Lower lobe of right lung (tissue), 2 donors: ENCODE results near the gene VSIG2. TPM values are rescaled to one million over a fixed set of nuclear protein-coding genes. Genes with fewer than 3 reads are reported as not detected.

ENCODE experiments used
- ATAC-seq, 2 donors: fragments of 200-7000 bp; cut with Tn5 transposase; one replicate each; pipeline ENCODE4 v1.9.1; 2020 to 2022; ENCODE audit warnings: mild to moderate bottlenecking in 2 of 2, moderate library complexity in 2 of 2
- DNase-seq: peaks from one replicate; pipeline ENCODE4 v3.0.0-alpha.2; 2020
- H3K27ac ChIP-seq: fragments of 200-600 bp; one replicate; pipeline ENCODE4 v1.8.0; 2022
- H3K27me3 ChIP-seq: fragments of 200-600 bp; one replicate; pipeline ENCODE4 v1.8.0; 2022; ENCODE audit warnings: low read depth
- H3K36me3 ChIP-seq: fragments of 200-600 bp; one replicate; pipeline ENCODE4 v1.8.0; 2022; ENCODE audit warnings: mild to moderate bottlenecking
- H3K4me1 ChIP-seq: fragments of 200-600 bp; one replicate; pipeline ENCODE4 v1.8.0; 2022
- H3K4me3 ChIP-seq: fragments of 200-600 bp; one replicate; pipeline ENCODE4 v1.8.0; 2022; ENCODE audit warnings: mild to moderate bottlenecking
- H3K9me3 ChIP-seq: fragments of 200-600 bp; one replicate; pipeline ENCODE4 v1.8.0; 2022
- CTCF ChIP-seq: fragments of 200-600 bp; IDR thresholded peaks from one replicate; pipeline ENCODE4 v1.8.0; 2022; ENCODE audit warnings: antibody characterized with exemption, mild to moderate bottlenecking
- intact Hi-C: fragments of 100-400 bp; cut with DNase I; formaldehyde crosslinking; loops from one replicate; pipeline ENCODE4 v1.11.0; 2022
- total RNA-seq: library from RNA; stranded (reverse); fragmentation: NEBNext Ultra II Directional; extraction: Animal tissue kit (Norgen Biotek cat#: 25700); gene quantifications from one replicate; pipeline ENCODE4 v1.2.1, GENCODE V29; 2021
- donor health status: DM: no; HTN: yes; CAD: no; lungs with severe emphysema.

VSIG2 gene
- total RNA-seq, 1 donor from 2014 or later = 30.5 TPM

- TF ChIP-seq CTCF = no peak
- Histone ChIP-seq H3K36me3 (no peaks in the 10 kb centered on the region), H3K4me1 (peaks cover 27% of the 10 kb centered on the region), H3K27ac (no peak overlapping the region), H3K4me3 (no peak overlapping the region), H3K9me3 (no peaks in the 10 kb centered on the region), H3K27me3 (no peaks in the 10 kb centered on the region)
- no peak for DNase-seq
- no peak for ATAC-seq
- intact Hi-C loops = no loop called here
These were observed 22.5 kb downstream of the VSIG2 start for GRCh38 chr11:124729571-124729970.

- Histone ChIP-seq H3K4me1 (peaks cover 31% of the 10 kb centered on the region), H3K4me3 (no peak overlapping the region), H3K27me3 (no peaks in the 10 kb centered on the region), H3K36me3 (no peaks in the 10 kb centered on the region), H3K9me3 (no peaks in the 10 kb centered on the region), H3K27ac (no peak overlapping the region)
- intact Hi-C loops = no loop called here
- TF ChIP-seq CTCF = no peak
- no peak for ATAC-seq
- DNase-seq = no peak
These were observed 23.9 kb downstream of the VSIG2 start for GRCh38 chr11:124728134-124728533.

GRCh38 chr11:124727474-124727873 lies 24.6 kb downstream of the VSIG2 start:
- Histone ChIP-seq H3K4me3 (no peak overlapping the region), H3K36me3 (no peaks in the 10 kb centered on the region), H3K4me1 (peaks cover 26% of the 10 kb centered on the region), H3K9me3 (no peaks in the 10 kb centered on the region), H3K27me3 (no peaks in the 10 kb centered on the region), H3K27ac (peak overlapping the region; percentile 44)
- DNase-seq = no peak
- peak in 1 of 2 donors; percentile 28 for ATAC-seq
- TF ChIP-seq CTCF = no peak
- intact Hi-C loops = no loop called here

- H3K4me3 ChIP-seq = peak overlapping the region; percentile 30
- intact Hi-C loops = no loop called here
These were observed 26.3 kb downstream of the VSIG2 start for GRCh38 chr11:124725719-124726105.

GRCh38 chr11:124724979-124725718 lies 26.9 kb downstream of the VSIG2 start:
- no peak for TF ChIP-seq CTCF
- ATAC-seq (peak; percentile 91 to 95), DNase-seq (peak; percentile 83)
- Histone ChIP-seq H3K4me3 (peak overlapping the region; percentile 30), H3K36me3 (no peaks in the 10 kb centered on the region), H3K27me3 (no peaks in the 10 kb centered on the region), H3K4me1 (peaks cover 24% of the 10 kb centered on the region), H3K27ac (peak overlapping the region; percentile 61), H3K9me3 (no peaks in the 10 kb centered on the region)
- intact Hi-C loops = no loop called here

More at GRCh38 chr11:124725719-124726105, 26.3 kb downstream of the VSIG2 start:
- no peaks in the 10 kb centered on the region for H3K27me3 ChIP-seq
- peak overlapping the region; percentile 61 for H3K27ac ChIP-seq
- no peaks in the 10 kb centered on the region for H3K9me3 ChIP-seq
- no peak for TF ChIP-seq CTCF
- peak; percentile 35 to 43 for ATAC-seq
- H3K4me1 ChIP-seq = peaks cover 24% of the 10 kb centered on the region
- no peaks in the 10 kb centered on the region for H3K36me3 ChIP-seq
- no peak for DNase-seq
